Prostate gland (tissue), 2 donors: ENCODE results near the gene TSPY10. TPM values are rescaled to one million over a fixed set of nuclear protein-coding genes. Genes with fewer than 3 reads are reported as not detected.
"Not testable (repeated sequence)": the region's sequence is repeated elsewhere in the genome, so short reads cannot be mapped to it uniquely, and the experiment has no call there.

Experiments
- DNase-seq: peaks from one replicate; pipeline ENCODE4 v3.0.0-alpha.2; 2019; ENCODE audit warnings: low spot score
- H3K27ac ChIP-seq, 2 donors: fragments of 200-600 bp; sonication (generic); 2 replicates each; pipeline ENCODE4 v1.5.1; 2017 to 2019
- H3K27me3 ChIP-seq: fragments of 200-600 bp; sonication (generic); replicated peaks from 2 replicates; pipeline ENCODE4 v1.5.1; 2019; ENCODE audit not compliant: insufficient read depth
- H3K36me3 ChIP-seq, 2 donors: fragments of 200-600 bp; sonication (generic); 1 replicate in 1 of 2; 2 replicates in 1 of 2; pipeline versions ENCODE4 v1.5.1 to v1.8.1; 2017 to 2019
- H3K4me1 ChIP-seq: fragments of 200-600 bp; sonication (generic); replicated peaks from 2 replicates; pipeline ENCODE4 v1.5.1; 2019
- H3K4me3 ChIP-seq, 2 donors: fragments of 200-600 bp; sonication (generic); 2 replicates each; pipeline ENCODE4 v1.5.1; 2017 to 2019
- H3K9me3 ChIP-seq: fragments of 200-600 bp; sonication (generic); 2 replicates; pipeline ENCODE4 v1.5.1; 2017
- WGBS: methylation state at CpG from one replicate; pipeline ENCODE4 v1.1.5; 2018; 5-methylcytosine and 5-hydroxymethylcytosine counted together
- intact Hi-C: fragments of 100-400 bp; cut with DNase I; formaldehyde crosslinking; loops from one replicate; pipeline ENCODE4 v1.14.2; 2022
- total RNA-seq, 2 donors: library from RNA; depleted of rRNA; stranded (reverse); fragments of >200 nt; gene quantifications; one replicate each; pipeline ENCODE4 v1.1.0, GENCODE V29; 2016

The TSPY10 gene
- 1 to 10 TPM in 1 of 2 donors, not detected in 1; 1.2 TPM for total RNA-seq

- WGBS: no CpG with 5 or more reads among the region's 26 CpGs
- H3K9me3 ChIP-seq, H3K27ac ChIP-seq, H3K36me3 ChIP-seq, H3K27me3 ChIP-seq, H3K4me3 ChIP-seq, DNase-seq, H3K4me1 ChIP-seq, intact Hi-C loops: not testable (repeated sequence)
Observed at GRCh38 chrY:9527580-9527979, at the start of gene TSPY10. Gene TSPY10 (plus strand): TSS chrY:9527880. CDS start chrY:9527926, 46 bp downstream.

GRCh38 chrY:9486967-9487366 lies 40.7 kb upstream of the TSPY10 start, which contains the start of gene TSPY9:
Gene TSPY9 (plus strand): TSS chrY:9487267. CDS start chrY:9487313, 46 bp downstream.
- H3K36me3 ChIP-seq, H3K4me3 ChIP-seq, H3K27me3 ChIP-seq, intact Hi-C loops, DNase-seq, H3K4me1 ChIP-seq, H3K9me3 ChIP-seq, H3K27ac ChIP-seq: not testable (repeated sequence)
- no CpG with 5 or more reads among the region's 26 CpGs for WGBS

- H3K4me3 ChIP-seq, H3K27ac ChIP-seq, H3K36me3 ChIP-seq, H3K4me1 ChIP-seq, intact Hi-C loops, H3K27me3 ChIP-seq, H3K9me3 ChIP-seq, DNase-seq: not testable (repeated sequence)
- WGBS: 61% methylated on average over 2 of the region's 6 CpGs
Observed at GRCh38 chrY:9504396-9504795, 23.3 kb upstream of the TSPY10 start.

- H3K27me3 ChIP-seq, DNase-seq, H3K4me1 ChIP-seq, H3K27ac ChIP-seq, H3K4me3 ChIP-seq, H3K9me3 ChIP-seq, H3K36me3 ChIP-seq, intact Hi-C loops: not testable (repeated sequence)
- 94% methylated on average over 6 of the region's 12 CpGs for WGBS
Observed at GRCh38 chrY:9516287-9516686, 11.4 kb upstream of the TSPY10 start.

Other genes with a start within 250 kb of the TSPY10 start
- not detected for gene TSPY4, start 190.4 kb upstream of the TSPY10 start, total RNA-seq
- not detected for gene TSPY8, start 170.1 kb upstream of the TSPY10 start, total RNA-seq
- gene TSPY3, start 129.5 kb upstream of the TSPY10 start, total RNA-seq: 1 to 10 TPM in 1 of 2 donors, not detected in 1; 3.0 TPM
- gene TSPY1, start 60.9 kb upstream of the TSPY10 start, total RNA-seq: not detected
- gene TSPY9, start 40.6 kb upstream of the TSPY10 start, total RNA-seq: 1 to 10 TPM in 1 of 2 donors, not detected in 1; 3.6 TPM